Stomach (tissue), 9 donors: Measurements from ENCODE around the gene ZFP91. TPM values are rescaled to one million over a fixed set of nuclear protein-coding genes. Genes with fewer than 3 reads are reported as not detected.
"Not testable (repeated sequence)": the region's sequence is repeated elsewhere in the genome, so short reads cannot be mapped to it uniquely, and the experiment has no call there.

Experiments used
- DNase-seq, 2 donors: peaks; one replicate each; pipeline versions ENCODE4 v3.0.0 to v3.0.0-alpha.2; 2013 to 2019
- H3K27ac ChIP-seq, 5 donors: fragments of 200-600 bp in 4 of 5; sonication (generic) in 4 of 5; one replicate each; pipeline ENCODE4 v1.5.1; 2013 to 2019; ENCODE audit warnings: mild to moderate bottlenecking in 1 of 5, moderate library complexity in 1 of 5
- H3K27me3 ChIP-seq, 3 donors: fragments of 200-600 bp; sonication (generic); one replicate each; pipeline ENCODE4 v1.5.1; 2017 to 2019; ENCODE audit warnings: mixed run types in 1 of 3
- H3K36me3 ChIP-seq, 4 donors: fragments of 200-600 bp; sonication (generic); 1 replicate in 3 of 4; 2 replicates in 1 of 4; pipeline ENCODE4 v1.5.1; 2016 to 2019
- H3K4me1 ChIP-seq, 4 donors: fragments of 200-600 bp; sonication (generic); one replicate each; pipeline ENCODE4 v1.5.1; 2016 to 2019
- H3K4me3 ChIP-seq, 4 donors: fragments of 200-600 bp; sonication (generic) in 3 of 4; one replicate each; pipeline ENCODE4 v1.5.1; 2016 to 2019; ENCODE audit warnings: mild to moderate bottlenecking in 1 of 4
- H3K9me3 ChIP-seq, 4 donors: fragments of 200-600 bp; sonication (generic); one replicate each; pipeline ENCODE4 v1.5.1; 2016 to 2019
- EP300 ChIP-seq: sonication (generic); formaldehyde crosslinking; IDR thresholded peaks from one replicate; pipeline ENCODE4 v1.6.1; 2017; ENCODE audit warnings: antibody characterized with exemption
- POLR2A ChIP-seq, 4 donors: fragments of 450-650 bp; IDR thresholded peaks; one replicate each; pipeline ENCODE4 v1.6.1; 2016; ENCODE audit warnings: antibody characterized with exemption in 4 of 4, control low read depth in 2 of 4, mild to moderate bottlenecking in 1 of 4, moderate library complexity in 1 of 4
- POLR2AphosphoS5 ChIP-seq, 3 donors: sonication (generic); formaldehyde crosslinking; IDR thresholded peaks; one replicate each; pipeline ENCODE4 v1.6.1; 2016; ENCODE audit warnings: antibody characterized with exemption in 3 of 3
- WGBS, 5 donors: extraction: QIAGEN DNeasy Blood & Tissue Kit in 3 of 5; methylation state at CpG; one replicate each; pipeline versions ENCODE4 v1.1.5 to v1.1.7; 2013 to 2018; 5-methylcytosine and 5-hydroxymethylcytosine counted together
- intact Hi-C: fragments of 100-400 bp; cut with DNase I; formaldehyde crosslinking; loops from one replicate; pipeline ENCODE4 v1.15.1; 2023; ENCODE audit warnings: low total_unique reads
- polyA plus RNA-seq, 3 donors: library from polyadenylated mRNA; stranded (reverse); fragments of 200-250 nt; gene quantifications; one replicate each; pipeline ENCODE4 v1.2.3, GENCODE V29; 2013
- total RNA-seq, 5 donors: library from RNA; depleted of rRNA; stranded (reverse); fragments of >200 nt; gene quantifications; one replicate each; pipeline versions ENCODE4 v1.1.0 to v1.2.3, GENCODE V29; 2014 to 2016
- TF ChIP-seq, protein P1 (sequence below), 7 experiments: fragments of 450-650 bp in 4 of 7; fragments of 200-600 bp in 3 of 7; sonication (generic) in 3 of 7; IDR thresholded peaks; one replicate each; pipeline ENCODE4 v1.5.1; 2016 to 2019; ENCODE audit warnings: antibody characterized with exemption in 7 of 7, control low read depth in 2 of 7, mild to moderate bottlenecking in 1 of 7
- donor health status: healthy with polysubstance abuse.
- donor health status: Bipolar disorder and iron deficiency.
- donor health status: healthy.

ZFP91 gene
- total and polyA plus RNA-seq, 8 donors, result 9.4 to 67.6 (median 28.9) TPM

DNA sequence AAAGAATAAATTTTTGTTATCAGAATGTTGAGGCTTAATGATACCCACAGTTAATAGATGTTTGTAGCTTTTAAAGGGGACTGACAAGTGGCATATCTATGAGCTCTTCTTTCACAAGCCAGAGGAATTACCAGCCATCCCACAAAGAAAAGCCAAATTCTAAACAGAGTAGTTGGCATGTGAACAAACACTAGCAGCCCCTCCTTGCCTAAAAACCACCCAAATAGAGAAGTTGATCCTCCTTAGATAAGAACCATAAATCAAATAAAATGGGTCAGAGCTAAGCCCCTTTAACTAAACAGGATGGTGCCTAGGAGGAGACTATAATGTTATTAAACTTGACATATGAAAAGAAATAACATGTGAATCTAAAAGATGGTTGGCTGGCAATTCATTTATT, 14.6 kb upstream of the ZFP91 start:
- H3K27ac ChIP-seq, result no peak overlapping the region

DNA sequence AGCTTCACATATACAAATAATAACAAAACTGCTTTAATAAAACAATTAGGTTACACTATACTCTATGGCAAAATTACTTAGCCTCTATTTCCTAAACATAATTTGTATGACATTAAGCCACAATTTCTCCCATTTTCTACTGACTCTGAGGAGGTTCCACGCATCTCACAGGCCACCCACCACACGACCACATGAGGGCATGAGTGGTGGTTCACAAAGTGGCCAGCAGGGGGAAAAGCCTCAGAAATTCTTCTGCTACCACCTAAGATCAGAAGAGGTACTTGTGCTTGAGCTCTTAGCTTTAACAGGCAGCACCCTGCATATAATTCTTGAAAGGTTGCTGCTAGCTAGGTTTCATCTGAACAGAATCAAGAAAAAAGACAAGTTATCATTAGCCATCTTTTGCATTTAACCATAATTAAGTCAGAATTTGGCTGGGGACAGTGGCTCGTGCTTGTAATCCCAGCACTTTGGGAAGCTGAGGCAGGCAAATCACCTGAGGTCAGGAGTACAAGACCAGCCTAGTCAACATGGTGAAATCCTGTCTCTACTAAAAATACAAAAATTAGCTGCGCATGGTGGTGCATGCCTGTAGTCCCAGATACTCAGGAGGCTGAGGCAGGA, 10.9 kb upstream of the ZFP91 start:
- no peak overlapping the region for H3K27ac ChIP-seq
- intact Hi-C loops, result no loop called here

More for the DNA sequence above, 14.6 kb upstream of the ZFP91 start:
- H3K4me3 ChIP-seq, result no peak overlapping the region
- intact Hi-C loops, result no loop called here
- no peak for TF ChIP-seq POLR2A (IDR thresholded peaks at IDR 0.05)
- TF ChIP-seq, protein P1, sequence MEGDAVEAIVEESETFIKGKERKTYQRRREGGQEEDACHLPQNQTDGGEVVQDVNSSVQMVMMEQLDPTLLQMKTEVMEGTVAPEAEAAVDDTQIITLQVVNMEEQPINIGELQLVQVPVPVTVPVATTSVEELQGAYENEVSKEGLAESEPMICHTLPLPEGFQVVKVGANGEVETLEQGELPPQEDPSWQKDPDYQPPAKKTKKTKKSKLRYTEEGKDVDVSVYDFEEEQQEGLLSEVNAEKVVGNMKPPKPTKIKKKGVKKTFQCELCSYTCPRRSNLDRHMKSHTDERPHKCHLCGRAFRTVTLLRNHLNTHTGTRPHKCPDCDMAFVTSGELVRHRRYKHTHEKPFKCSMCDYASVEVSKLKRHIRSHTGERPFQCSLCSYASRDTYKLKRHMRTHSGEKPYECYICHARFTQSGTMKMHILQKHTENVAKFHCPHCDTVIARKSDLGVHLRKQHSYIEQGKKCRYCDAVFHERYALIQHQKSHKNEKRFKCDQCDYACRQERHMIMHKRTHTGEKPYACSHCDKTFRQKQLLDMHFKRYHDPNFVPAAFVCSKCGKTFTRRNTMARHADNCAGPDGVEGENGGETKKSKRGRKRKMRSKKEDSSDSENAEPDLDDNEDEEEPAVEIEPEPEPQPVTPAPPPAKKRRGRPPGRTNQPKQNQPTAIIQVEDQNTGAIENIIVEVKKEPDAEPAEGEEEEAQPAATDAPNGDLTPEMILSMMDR (IDR thresholded peaks at IDR 0.05), result no peak
- no peak for TF ChIP-seq EP300
- no peak for TF ChIP-seq POLR2AphosphoS5 (IDR thresholded peaks at IDR 0.05)
- H3K27me3 ChIP-seq, result no peaks in the 10 kb centered on the region
- DNase-seq, result no peak
- peaks cover 0 to 51% (median 48%) of the 10 kb centered on the region in 4 donors for H3K36me3 ChIP-seq
- H3K9me3 ChIP-seq, result no peaks in the 10 kb centered on the region
- H3K4me1 ChIP-seq, result peaks cover 0 to 29% (median 18%) of the 10 kb centered on the region in 4 donors

DNA sequence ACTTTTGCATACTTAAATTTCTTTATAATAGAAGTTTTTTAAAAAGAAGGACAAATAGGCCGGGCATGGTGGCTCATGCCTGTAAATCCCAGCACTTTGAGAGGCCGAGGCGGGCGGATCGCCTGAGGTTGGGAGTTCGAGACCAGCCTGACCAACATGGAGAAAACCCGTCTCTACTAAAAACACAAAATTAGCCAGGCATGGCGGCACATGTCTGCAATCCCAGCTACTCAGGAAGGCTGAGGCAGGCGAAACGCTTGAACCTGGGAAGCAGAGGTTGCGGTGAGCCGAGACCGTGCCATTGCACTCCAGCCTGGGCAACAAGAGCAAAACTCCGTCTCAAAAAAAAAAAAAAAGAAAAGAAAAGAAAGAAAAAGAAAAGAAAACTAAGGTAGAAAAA, 6.0 kb upstream of the ZFP91 start:
- H3K9me3 ChIP-seq, H3K27me3 ChIP-seq, intact Hi-C loops, DNase-seq, H3K4me3 ChIP-seq: not testable (repeated sequence)
- WGBS, 5 donors, result 82 to 91% (median 89%) methylated on average over 14 of the region's 14 CpGs
- peak overlapping the region; percentile 24 to 100 (median 75) for H3K27ac ChIP-seq
- H3K36me3 ChIP-seq, result peaks cover 6 to 26% (median 22%) of the 10 kb centered on the region in 4 donors
- H3K4me1 ChIP-seq, result peaks cover 22 to 68% (median 40%) of the 10 kb centered on the region in 4 donors

More for the DNA sequence above, 10.9 kb upstream of the ZFP91 start:
- H3K4me1 ChIP-seq, result peaks cover 0 to 28% (median 8%) of the 10 kb centered on the region in 4 donors
- WGBS, 5 donors, result 51 to 55% (median 52%) methylated on average over 4 of the region's 4 CpGs
- TF ChIP-seq POLR2AphosphoS5 (IDR thresholded peaks at IDR 0.05), result no peak
- TF ChIP-seq POLR2A (IDR thresholded peaks at IDR 0.05), result no peak
- TF ChIP-seq EP300, result no peak
- TF ChIP-seq, protein P1 (IDR thresholded peaks at IDR 0.05), result peak in 5 of 7 experiments; percentile 57 to 84 (median 70)
- H3K36me3 ChIP-seq, result peaks cover 6 to 61% (median 48%) of the 10 kb centered on the region in 4 donors
- H3K4me3 ChIP-seq, result no peak overlapping the region
- DNase-seq, result peak; percentile 59 to 79
- H3K27me3 ChIP-seq, result no peaks in the 10 kb centered on the region
- no peaks in the 10 kb centered on the region for H3K9me3 ChIP-seq

DNA sequence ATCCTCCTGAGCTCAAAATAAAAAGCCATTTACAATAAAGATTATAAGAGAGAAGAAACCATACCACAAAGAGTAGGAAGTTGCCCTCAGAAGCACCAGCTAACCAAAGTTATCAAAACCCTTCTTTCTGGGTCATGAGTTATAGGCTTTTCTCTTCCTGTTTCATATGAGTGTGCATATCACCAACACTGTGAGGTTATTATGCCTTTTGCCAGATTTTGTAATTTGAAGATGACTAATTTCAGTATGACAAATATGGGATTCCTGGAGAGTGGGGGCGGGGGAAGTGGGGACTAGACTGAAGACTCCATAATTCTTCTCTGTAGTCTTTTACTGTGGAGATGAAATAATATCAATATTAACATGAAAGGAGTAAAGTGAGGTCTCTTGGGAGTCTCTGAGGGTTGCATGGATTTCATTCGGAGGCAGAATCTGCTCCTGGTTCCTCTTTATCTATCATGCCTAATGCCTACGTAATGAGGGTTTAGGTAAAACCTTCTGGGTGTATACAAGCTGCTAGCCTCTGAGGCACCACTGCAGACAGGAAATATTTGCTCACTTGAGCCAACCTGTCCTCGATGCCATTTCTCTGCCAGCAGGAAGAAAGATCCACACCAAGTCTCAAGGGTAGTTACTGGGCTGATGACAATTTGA, 5.3 kb upstream of the ZFP91 start:
- Histone ChIP-seq H3K27me3 (no peaks in the 10 kb centered on the region), H3K27ac (peak overlapping the region; percentile 43 to 100 (median 75)), H3K9me3 (no peaks in the 10 kb centered on the region), H3K4me1 (peaks cover 23 to 62% (median 39%) of the 10 kb centered on the region in 4 donors), H3K4me3 (peak overlapping the region in 2 of 4 donors; percentile 4 to 33), H3K36me3 (peaks cover 6 to 21% (median 19%) of the 10 kb centered on the region in 4 donors)
- intact Hi-C loops, result no loop called here
- no peak for TF ChIP-seq EP300
- TF ChIP-seq, protein P1 (IDR thresholded peaks at IDR 0.05), result no peak
- TF ChIP-seq POLR2AphosphoS5 (IDR thresholded peaks at IDR 0.05), result peak in 1 of 3 donors; percentile 36
- DNase-seq, result peak in 1 of 2 donors; percentile 24
- 45 to 57% (median 49%) methylated on average over 4 of the region's 4 CpGs for WGBS, 5 donors
